Endothelial cell of umbilical vein (primary cell): Measurements from ENCODE around the gene JMJD6. TPM values are rescaled to one million over a fixed set of nuclear protein-coding genes. Genes with fewer than 3 reads are reported as not detected.
A peak's percentile ranks its signal among the peaks of the same experiment; 100 is the strongest.

Experiments
- BruUV-seq: library from RNA; stranded (reverse); fragments of 400-500 nt; replicated peaks from 2 replicates; lab custom pipeline; 2021; lab: Mats Ljungman, UMichigan
- CTCF ChIA-PET: fragments of 300-600, 350-600 bp; sonication (Branson Sonifier 250); formaldehyde crosslinking; loops from one replicate; lab custom pipeline; 2021; ENCODE audit warnings: antibody characterized with exemption, inconsistent platforms; lab: Charles Lee
- POLR2A ChIA-PET: fragments of 300-600, 350-600 bp; sonication (Branson Sonifier 250); formaldehyde crosslinking; loops from one replicate; lab custom pipeline; 2021; ENCODE audit warnings: antibody characterized with exemption, inconsistent platforms; lab: Charles Lee
- DNase-seq: peaks from one replicate; pipeline ENCODE4 v3.0.0-alpha.2; 2011; ENCODE audit warnings: low read depth, low spot score
- FAIRE-seq: peaks from 2 replicates; lab custom pipeline; 2011; peaks lifted over from hg19 to GRCh38; lab: Jason Lieb, UNC
- H2AFZ ChIP-seq: 2 replicates; pipeline ENCODE4 v1.6.0; 2012; ENCODE audit warnings: low read depth, low read length, control low read depth, inconsistent platforms
- H3K27ac ChIP-seq: 2 replicates; pipeline ENCODE4 v1.5.1; 2011; ENCODE audit warnings: low read depth, mild to moderate bottlenecking, control low read depth, low read length, moderate library complexity; ENCODE audit not compliant: insufficient read depth
- H3K27me3 ChIP-seq, 2 experiments: 2 replicates each; pipeline versions ENCODE4 v1.6.0 to v1.6.1; 2011; ENCODE audit warnings: low read length in 2 of 2, mixed read lengths in 1 of 2; ENCODE audit not compliant: control insufficient read depth in 2 of 2, insufficient read depth in 2 of 2
- H3K36me3 ChIP-seq, 2 experiments: 2 replicates in 1 of 2; 3 replicates in 1 of 2; pipeline ENCODE4 v1.5.1; 2011; ENCODE audit warnings: low read length in 2 of 2, mild to moderate bottlenecking in 1 of 2, moderate library complexity in 1 of 2; ENCODE audit not compliant: control insufficient read depth in 2 of 2, insufficient read depth in 2 of 2; ENCODE audit errors: extremely low read depth in 1 of 2
- H3K4me1 ChIP-seq: 3 replicates; pipeline ENCODE4 v1.5.1; 2011; ENCODE audit warnings: mild to moderate bottlenecking, low read length; ENCODE audit not compliant: control insufficient read depth, insufficient read depth; ENCODE audit errors: extremely low read depth
- H3K4me2 ChIP-seq: 2 replicates; pipeline ENCODE4 v1.6.1; 2011; ENCODE audit warnings: low read length, control low read depth, mixed read lengths; ENCODE audit not compliant: insufficient read depth
- H3K4me3 ChIP-seq, 3 experiments: fragments of 200-600 bp in 1 of 3; sonication (generic), shearing (Covaris generic) in 1 of 3; replicated peaks in 1 of 3; 2 replicates each; pipeline ENCODE4 v1.5.1; 2011 to 2016; ENCODE audit warnings: control low read depth in 3 of 3, low read length in 3 of 3, mild to moderate bottlenecking in 2 of 3, inconsistent platforms in 1 of 3, low read depth in 1 of 3, moderate library complexity in 1 of 3; ENCODE audit not compliant: insufficient read depth in 1 of 3
- H3K79me2 ChIP-seq: 2 replicates; pipeline ENCODE4 v1.6.0; 2012; ENCODE audit warnings: low read length, inconsistent platforms; ENCODE audit not compliant: control insufficient read depth, insufficient read depth
- H3K9ac ChIP-seq: replicated peaks from 2 replicates; pipeline ENCODE3; 2011; ENCODE audit warnings: low read length, control low read depth; ENCODE audit not compliant: insufficient read depth; ENCODE audit errors: extremely low read depth
- H3K9me1 ChIP-seq: replicated peaks from 3 replicates; pipeline ENCODE4 v1.6.0; 2011; ENCODE audit warnings: mild to moderate bottlenecking, low read length; ENCODE audit not compliant: control insufficient read depth, insufficient read depth; ENCODE audit errors: extremely low read depth
- H3K9me3 ChIP-seq: replicated peaks from 2 replicates; pipeline ENCODE4 v1.5.1; 2012; ENCODE audit warnings: low read length, inconsistent platforms; ENCODE audit not compliant: control insufficient read depth, insufficient read depth
- H4K20me1 ChIP-seq: replicated peaks from 2 replicates; pipeline ENCODE3; 2011; ENCODE audit warnings: mild to moderate bottlenecking, low read length; ENCODE audit not compliant: control insufficient read depth, insufficient read depth; ENCODE audit errors: extremely low read depth
- CTCF ChIP-seq, 2 donors: IDR thresholded peaks; 1 replicate in 1 of 2; 2 replicates in 1 of 2; pipeline ENCODE4 v1.5.1; 2011; ENCODE audit warnings: low read length in 2 of 2, mild to moderate bottlenecking in 2 of 2, moderate library complexity in 2 of 2, control low read depth in 1 of 2, inconsistent platforms in 1 of 2, low read depth in 1 of 2; ENCODE audit not compliant: insufficient read depth in 1 of 2; ENCODE audit errors: extremely low read depth in 1 of 2
- EZH2 ChIP-seq: IDR thresholded peaks from 2 replicates; pipeline ENCODE4 v1.6.1; 2012; ENCODE audit warnings: borderline replicate concordance, low read depth, mild to moderate bottlenecking, moderate library complexity, low read length, inconsistent platforms; ENCODE audit not compliant: severe bottlenecking
- FOS ChIP-seq: IDR thresholded peaks from 2 replicates; pipeline ENCODE4 v1.6.1; 2011; ENCODE audit warnings: mild to moderate bottlenecking, low read length, moderate library complexity, borderline replicate concordance; ENCODE audit not compliant: insufficient read depth
- GATA2 ChIP-seq: IDR thresholded peaks from 2 replicates; pipeline ENCODE4 v1.7.0; 2011; ENCODE audit warnings: low read depth, mild to moderate bottlenecking, moderate library complexity, mixed read lengths, low read length; ENCODE audit not compliant: insufficient read length, insufficient read depth
- JUN ChIP-seq: IDR thresholded peaks from 2 replicates; pipeline ENCODE4 v1.6.1; 2011; ENCODE audit warnings: borderline replicate concordance, low read depth; ENCODE audit not compliant: insufficient read length, insufficient read depth
- MAX ChIP-seq: IDR thresholded peaks from 2 replicates; pipeline ENCODE4 v1.6.1; 2011; ENCODE audit not compliant: insufficient read depth, insufficient read length
- MYC ChIP-seq: IDR thresholded peaks from one replicate; pipeline ENCODE4 v1.6.1; 2011; ENCODE audit warnings: mild to moderate bottlenecking, low read depth, low read length
- POLR2A ChIP-seq: IDR thresholded peaks from 2 replicates; pipeline ENCODE4 v1.6.1; 2012; ENCODE audit warnings: low read depth, mild to moderate bottlenecking, control low read depth, low read length
- POLR2AphosphoS5 ChIP-seq: IDR thresholded peaks from 2 replicates; pipeline ENCODE4 v1.6.1; 2012; ENCODE audit warnings: low read depth, mild to moderate bottlenecking, control low read depth, low read length, moderate library complexity; ENCODE audit not compliant: insufficient read depth
- dilution Hi-C: fragments of 300-500 bp; cut with MboI; formaldehyde crosslinking; loops from one replicate; pipeline ENCODE4 v1.15.0; 2019; ENCODE audit warnings: low sequenced_read_pairs; ENCODE audit not compliant: extremely low pct_ligation_motif_present
- intact Hi-C: fragments of 100-400 bp; cut with micrococcal nuclease; formaldehyde crosslinking; loops from one replicate; pipeline ENCODE4 v1.10.0; 2022
- polyA plus RNA-seq, 4 experiments: library from polyadenylated mRNA; depleted of rRNA in 3 of 4; stranded (reverse) in 3 of 4; unstranded in 1 of 4; fragments of >200 nt; gene quantifications; 2 replicates each; pipeline versions ENCODE4 v1.2.1 to v1.2.3, GENCODE V29; 2011 to 2012; ENCODE audit warnings: missing spikeins in 1 of 4
- total RNA-seq: library from RNA; stranded (reverse); gene quantifications from 2 replicates; pipeline ENCODE4 v1.2.3, GENCODE V29; 2021

Gene JMJD6
- total and polyA plus RNA-seq, 2 donors (not counting 3 experiments of a cell fraction or from before 2014, with no cell fraction given) = 19.8 to 36.6 TPM

GRCh38 chr17:76716839-76717215 is 9.6 kb downstream of the JMJD6 start:
- ChIA-PET CTCF (interaction anchor here (0.8 to 4.7 kb wide), 10 partner anchors 8 to 258 kb away, joined by 3 to 30 read pairs (median 4); partner anchors contain the start of genes JMJD6 and METTL23), POLR2A (no interaction called here)
- peaks cover 11% of the 10 kb centered on the region for H3K79me2 ChIP-seq
- intact Hi-C loops = loop anchor here (10.0 kb wide), 1 partner anchor 192 kb away; no protein-coding TSS in a partner anchor
- H3K9me1 ChIP-seq = no peaks in the 10 kb centered on the region
- no peaks in the 10 kb centered on the region for H4K20me1 ChIP-seq
- no TSS peak for BruUV-seq
- FAIRE-seq (no peak), DNase-seq (no peak)
- H3K27me3 ChIP-seq = no peaks in the 10 kb centered on the region
- peak overlapping the region; percentile 55 for H3K27ac ChIP-seq
- no peak overlapping the region for H3K9ac ChIP-seq
- H2AFZ ChIP-seq = no peak overlapping the region
- no peak overlapping the region for H3K4me2 ChIP-seq
- dilution Hi-C loops = no loop called here
- peaks cover 7% of the 10 kb centered on the region for H3K4me1 ChIP-seq
- TF ChIP-seq FOS (no peak), JUN (no peak), POLR2A (no peak), POLR2AphosphoS5 (no peak), MAX (no peak), EZH2 (no peak), GATA2 (no peak), MYC (no peak), CTCF (IDR thresholded peaks at IDR 0.05; ENCODE audit: extremely low read depth in 1 of 2, insufficient read depth in 1 of 2, low read depth in 1 of 2, low read length in 2 of 2) (no peak)
- H3K4me3 ChIP-seq = no peak overlapping the region
- no peaks in the 10 kb centered on the region for H3K9me3 ChIP-seq
- peaks cover 21 to 41% of the 10 kb centered on the region in 2 experiments for H3K36me3 ChIP-seq
